ENCODE data around the gene SSBP4. TPM values are rescaled to one million over a fixed set of nuclear protein-coding genes. Genes with fewer than 3 reads are reported as not detected.
A peak's percentile ranks its signal among the peaks of the same experiment; 100 is the strongest.

SSBP4 gene
- total and polyA plus RNA-seq, 9 of the 15 experiments (the other 6 are each of a cell fraction or from before 2014, with no cell fraction given) = 1.1 to 189 (median 39.0) TPM

GRCh38 chr19:18478545-18479311 lies 59.5 kb downstream of the SSBP4 start (continued):
- TF ChIP-seq STAT6 (CRISPR knock-in tag; IDR thresholded peaks at IDR 0.05) (no peak), ZBTB43 (CRISPR knock-in tag; IDR thresholded peaks at IDR 0.05) (no peak), THRAP3 (IDR thresholded peaks at IDR 0.05; ENCODE audit: borderline replicate concordance) (no peak), NFE2 (IDR thresholded peaks at IDR 0.05; ENCODE audit: low read depth) (no peak), ZNF717 (CRISPR knock-in tag; IDR thresholded peaks at IDR 0.05) (no peak), BDP1 (IDR thresholded peaks at IDR 0.05; ENCODE audit: insufficient read depth, insufficient read length) (no peak), FOS (IDR thresholded peaks at IDR 0.05; ENCODE audit: extremely low read depth, insufficient read length) (no peak), ZNF408 (CRISPR knock-in tag; IDR thresholded peaks at IDR 0.05; ENCODE audit: low read depth) (no peak), GMEB1 (CRISPR knock-in tag; IDR thresholded peaks at IDR 0.05) (no peak), ELF2 (CRISPR knock-in tag; IDR thresholded peaks at IDR 0.05) (peak; percentile 79), POLR2AphosphoS2 (IDR thresholded peaks at IDR 0.05; ENCODE audit: low read length) (no peak), AFF1 (IDR thresholded peaks at IDR 0.05; ENCODE audit: low read depth in 1 of 2, partially characterized antibody in 2 of 2) (no peak), ATF4 (CRISPR knock-in tag; IDR thresholded peaks at IDR 0.05) (peak; percentile 82; the same call in 1 of the 2 replicates), DNMT1 (IDR thresholded peaks at IDR 0.05) (no peak), ZNF780A (CRISPR knock-in tag; IDR thresholded peaks at IDR 0.05) (no peak), FOXJ2 (tag; IDR thresholded peaks at IDR 0.05) (no peak), CBX2 (IDR thresholded peaks at IDR 0.05; ENCODE audit: insufficient read depth, low read length, poor library complexity, severe bottlenecking) (no peak), ZNF57 (CRISPR knock-in tag; IDR thresholded peaks at IDR 0.05) (0 out of 2 replicates have a peak, but pooled peaks have one; percentile 27)

All from K562 (cell line).